Liver (tissue), 9 donors: ENCODE data around the gene ALDH1A1. TPM values are rescaled to one million over a fixed set of nuclear protein-coding genes. Genes with fewer than 3 reads are reported as not detected.
A peak's percentile ranks its signal among the peaks of the same experiment; 100 is the strongest.

Source experiments
- DNase-seq: peaks from one replicate; pipeline ENCODE4 v3.0.0-alpha.2; 2017; ENCODE audit warnings: low spot score
- H3K27ac ChIP-seq, 2 donors: one replicate each; pipeline ENCODE4 v1.7.0; 2013; ENCODE audit warnings: inconsistent platforms in 2 of 2, low read length in 2 of 2, control low read depth in 1 of 2, low read depth in 1 of 2, mild to moderate bottlenecking in 1 of 2
- H3K27me3 ChIP-seq, 4 donors: one replicate each; pipeline versions ENCODE4 v1.6.1 to v1.7.0; 2013; ENCODE audit warnings: low read length in 3 of 4, inconsistent platforms in 1 of 4, mild to moderate bottlenecking in 1 of 4, moderate library complexity in 1 of 4; ENCODE audit not compliant: control insufficient read depth in 4 of 4, insufficient read depth in 4 of 4
- H3K36me3 ChIP-seq, 4 donors: one replicate each; pipeline versions ENCODE4 v1.6.1 to v1.7.0; 2013; ENCODE audit warnings: low read length in 3 of 4, mild to moderate bottlenecking in 3 of 4, low read depth in 1 of 4, moderate library complexity in 1 of 4; ENCODE audit not compliant: control insufficient read depth in 4 of 4, insufficient read depth in 3 of 4
- H3K4me1 ChIP-seq, 4 donors: one replicate each; pipeline versions ENCODE4 v1.6.1 to v1.7.0; 2013; ENCODE audit warnings: low read length in 3 of 4, mild to moderate bottlenecking in 3 of 4, moderate library complexity in 1 of 4; ENCODE audit not compliant: control insufficient read depth in 4 of 4, insufficient read depth in 4 of 4
- H3K4me3 ChIP-seq, 3 donors: one replicate each; pipeline versions ENCODE4 v1.6.1 to v1.7.0; 2013; ENCODE audit warnings: low read length in 3 of 3, control low read depth in 1 of 3, low read depth in 1 of 3, mild to moderate bottlenecking in 1 of 3
- H3K9ac ChIP-seq, 2 donors: one replicate each; pipeline ENCODE4 v1.7.0; 2013; ENCODE audit warnings: low read length in 2 of 2, mild to moderate bottlenecking in 2 of 2, moderate library complexity in 2 of 2, control low read depth in 1 of 2, low read depth in 1 of 2
- H3K9me3 ChIP-seq, 4 donors: one replicate each; pipeline versions ENCODE4 v1.6.1 to v1.7.0; 2013; ENCODE audit warnings: low read length in 3 of 4; ENCODE audit not compliant: control insufficient read depth in 4 of 4
- EGR1 ChIP-seq, 2 donors: IDR thresholded peaks; 2 replicates each; pipeline ENCODE4 v1.6.1; 2016 to 2018; ENCODE audit warnings: antibody characterized with exemption in 2 of 2, low read depth in 2 of 2
- FOXA1 ChIP-seq: IDR thresholded peaks from 2 replicates; pipeline ENCODE4 v1.6.1; 2016; ENCODE audit warnings: antibody characterized with exemption
- FOXA2 ChIP-seq: IDR thresholded peaks from 2 replicates; pipeline ENCODE4 v1.6.1; 2016; ENCODE audit warnings: antibody characterized with exemption
- GABPA ChIP-seq, 2 donors: IDR thresholded peaks in 1 of 2; conservative IDR thresholded peaks in 1 of 2; 2 replicates each; pipeline ENCODE4 v1.6.1; 2016; ENCODE audit warnings: antibody characterized with exemption in 2 of 2, mild to moderate bottlenecking in 1 of 2, moderate library complexity in 1 of 2
- HNF4A ChIP-seq, 2 donors: conservative IDR thresholded peaks; 2 replicates each; pipeline ENCODE4 v1.6.1; 2016; ENCODE audit warnings: antibody characterized with exemption in 2 of 2, mild to moderate bottlenecking in 2 of 2
- HNF4G ChIP-seq: IDR thresholded peaks from 2 replicates; pipeline ENCODE4 v1.6.1; 2016; ENCODE audit warnings: antibody characterized with exemption
- JUND ChIP-seq, 2 donors: IDR thresholded peaks; 2 replicates each; pipeline ENCODE4 v1.6.1; 2016; ENCODE audit warnings: antibody characterized with exemption in 2 of 2
- NR2F2 ChIP-seq: IDR thresholded peaks from 2 replicates; pipeline ENCODE4 v1.6.1; 2016; ENCODE audit warnings: antibody characterized with exemption
- RAD21 ChIP-seq, 2 donors: IDR thresholded peaks; 2 replicates each; pipeline ENCODE4 v1.6.1; 2016; ENCODE audit warnings: antibody characterized with exemption in 2 of 2, mild to moderate bottlenecking in 2 of 2
- RXRA ChIP-seq, 2 donors: IDR thresholded peaks; 2 replicates each; pipeline ENCODE4 v1.6.1; 2017 to 2018; ENCODE audit warnings: antibody characterized with exemption in 2 of 2, mild to moderate bottlenecking in 1 of 2
- SP1 ChIP-seq: IDR thresholded peaks from 2 replicates; pipeline ENCODE4 v1.6.1; 2018; ENCODE audit warnings: antibody characterized with exemption, mild to moderate bottlenecking
- TAF1 ChIP-seq: conservative IDR thresholded peaks from 2 replicates; pipeline ENCODE4 v1.6.1; 2016; ENCODE audit warnings: antibody characterized with exemption, mild to moderate bottlenecking
- YY1 ChIP-seq: IDR thresholded peaks from 2 replicates; pipeline ENCODE4 v1.6.1; 2016; ENCODE audit warnings: antibody characterized with exemption, mild to moderate bottlenecking
- WGBS: extraction: QIAGEN DNeasy Blood & Tissue Kit; methylation state at CpG from one replicate; pipeline ENCODE4 v1.1.7; 2013; 5-methylcytosine and 5-hydroxymethylcytosine counted together
- polyA plus RNA-seq, 2 donors: library from polyadenylated mRNA; stranded (reverse) in 1 of 2; unstranded in 1 of 2; fragments of 200-250 nt in 1 of 2; fragments of >200 nt in 1 of 2; fragmentation: Nextera tagmentation in 1 of 2; extraction: Ambion mirVana in 1 of 2; gene quantifications; one replicate each; pipeline versions ENCODE4 v1.2.1 to v1.2.3, GENCODE V29; 2013 to 2015
- total RNA-seq, 2 donors: library from RNA; depleted of rRNA; stranded (reverse); fragments of >200 nt; gene quantifications; one replicate each; pipeline ENCODE4 v1.2.3, GENCODE V29; 2014
- TF ChIP-seq, protein P1 (sequence below): IDR thresholded peaks from 2 replicates; pipeline ENCODE4 v1.6.1; 2016; ENCODE audit warnings: antibody characterized with exemption
- TF ChIP-seq, protein P2 (sequence below): IDR thresholded peaks from 2 replicates; pipeline ENCODE4 v1.6.1; 2016; ENCODE audit warnings: antibody characterized with exemption
- TF ChIP-seq, protein P3 (sequence below): fragments of 150-350 bp; IDR thresholded peaks from 2 replicates; pipeline ENCODE4 v1.5.1; 2017; ENCODE audit warnings: improper control_type of control experiment, low read depth, low read length; ENCODE audit not compliant: missing input control
- TF ChIP-seq, protein P4 (sequence below): IDR thresholded peaks from 2 replicates; pipeline ENCODE4 v1.6.1; 2016; ENCODE audit warnings: antibody characterized with exemption, mild to moderate bottlenecking
- donor health status: healthy.
- donor health status: healthy.
- donor health status: healthy.
- donor health status: healthy.
- donor health status: healthy.

The ALDH1A1 gene
- total and polyA plus RNA-seq, 4 donors: 118 to 433 (median 193) TPM

DNA sequence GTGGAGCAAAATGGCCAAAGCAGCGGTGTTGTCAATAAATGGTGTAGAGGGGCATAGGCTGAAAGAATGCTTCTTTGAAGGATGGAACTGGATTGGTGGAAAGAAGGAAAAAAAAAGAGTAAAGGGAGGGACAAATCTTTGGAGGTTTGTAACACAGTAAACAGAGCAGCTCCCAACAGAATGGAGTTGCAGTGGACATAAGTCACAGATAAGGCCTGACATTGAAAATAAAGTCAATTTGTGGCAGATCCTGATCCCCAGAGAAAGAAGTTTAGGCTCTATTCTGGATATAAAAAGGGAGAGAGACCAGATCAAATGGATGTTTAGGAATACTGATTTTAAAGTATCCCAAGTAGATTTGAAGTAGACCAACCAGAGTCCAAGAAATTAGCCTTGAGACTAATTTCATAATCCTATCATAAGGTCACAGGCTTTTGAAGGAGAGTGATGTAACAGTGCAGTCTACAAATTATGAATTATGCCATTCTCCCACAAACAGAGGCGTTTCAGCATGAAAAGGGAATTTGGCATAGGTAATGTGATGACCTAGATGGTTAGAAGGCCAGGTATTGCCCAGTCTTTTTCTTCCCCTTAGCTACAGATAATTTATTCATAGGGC, 8.9 kb downstream of the ALDH1A1 start:
- Histone ChIP-seq H3K4me3 (no peak overlapping the region), H3K27me3 (no peaks in the 10 kb centered on the region), H3K9me3 (no peaks in the 10 kb centered on the region), H3K9ac (no peak overlapping the region), H3K4me1 (peaks cover 11 to 78% (median 60%) of the 10 kb centered on the region in 4 donors), H3K27ac (peak overlapping the region; percentile 14 to 26), H3K36me3 (peaks cover 0 to 11% (median 5%) of the 10 kb centered on the region in 4 donors)
- DNase-seq: no peak
- WGBS: 58% methylated on average over 2 of the region's 2 CpGs
- no peak for TF ChIP-seq HNF4G
- TF ChIP-seq, protein P1, sequence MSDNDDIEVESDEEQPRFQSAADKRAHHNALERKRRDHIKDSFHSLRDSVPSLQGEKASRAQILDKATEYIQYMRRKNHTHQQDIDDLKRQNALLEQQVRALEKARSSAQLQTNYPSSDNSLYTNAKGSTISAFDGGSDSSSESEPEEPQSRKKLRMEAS: no peak
- no peak for TF ChIP-seq SP1
- TF ChIP-seq JUND (IDR thresholded peaks at IDR 0.05): no peak
- TF ChIP-seq, protein P2, sequence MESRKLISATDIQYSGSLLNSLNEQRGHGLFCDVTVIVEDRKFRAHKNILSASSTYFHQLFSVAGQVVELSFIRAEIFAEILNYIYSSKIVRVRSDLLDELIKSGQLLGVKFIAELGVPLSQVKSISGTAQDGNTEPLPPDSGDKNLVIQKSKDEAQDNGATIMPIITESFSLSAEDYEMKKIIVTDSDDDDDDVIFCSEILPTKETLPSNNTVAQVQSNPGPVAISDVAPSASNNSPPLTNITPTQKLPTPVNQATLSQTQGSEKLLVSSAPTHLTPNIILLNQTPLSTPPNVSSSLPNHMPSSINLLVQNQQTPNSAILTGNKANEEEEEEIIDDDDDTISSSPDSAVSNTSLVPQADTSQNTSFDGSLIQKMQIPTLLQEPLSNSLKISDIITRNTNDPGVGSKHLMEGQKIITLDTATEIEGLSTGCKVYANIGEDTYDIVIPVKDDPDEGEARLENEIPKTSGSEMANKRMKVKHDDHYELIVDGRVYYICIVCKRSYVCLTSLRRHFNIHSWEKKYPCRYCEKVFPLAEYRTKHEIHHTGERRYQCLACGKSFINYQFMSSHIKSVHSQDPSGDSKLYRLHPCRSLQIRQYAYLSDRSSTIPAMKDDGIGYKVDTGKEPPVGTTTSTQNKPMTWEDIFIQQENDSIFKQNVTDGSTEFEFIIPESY: no peak
- no peak for TF ChIP-seq NR2F2
- TF ChIP-seq FOXA2: no peak
- no peak for TF ChIP-seq RAD21 (IDR thresholded peaks at IDR 0.05)
- TF ChIP-seq, protein P3, sequence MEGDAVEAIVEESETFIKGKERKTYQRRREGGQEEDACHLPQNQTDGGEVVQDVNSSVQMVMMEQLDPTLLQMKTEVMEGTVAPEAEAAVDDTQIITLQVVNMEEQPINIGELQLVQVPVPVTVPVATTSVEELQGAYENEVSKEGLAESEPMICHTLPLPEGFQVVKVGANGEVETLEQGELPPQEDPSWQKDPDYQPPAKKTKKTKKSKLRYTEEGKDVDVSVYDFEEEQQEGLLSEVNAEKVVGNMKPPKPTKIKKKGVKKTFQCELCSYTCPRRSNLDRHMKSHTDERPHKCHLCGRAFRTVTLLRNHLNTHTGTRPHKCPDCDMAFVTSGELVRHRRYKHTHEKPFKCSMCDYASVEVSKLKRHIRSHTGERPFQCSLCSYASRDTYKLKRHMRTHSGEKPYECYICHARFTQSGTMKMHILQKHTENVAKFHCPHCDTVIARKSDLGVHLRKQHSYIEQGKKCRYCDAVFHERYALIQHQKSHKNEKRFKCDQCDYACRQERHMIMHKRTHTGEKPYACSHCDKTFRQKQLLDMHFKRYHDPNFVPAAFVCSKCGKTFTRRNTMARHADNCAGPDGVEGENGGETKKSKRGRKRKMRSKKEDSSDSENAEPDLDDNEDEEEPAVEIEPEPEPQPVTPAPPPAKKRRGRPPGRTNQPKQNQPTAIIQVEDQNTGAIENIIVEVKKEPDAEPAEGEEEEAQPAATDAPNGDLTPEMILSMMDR: no peak
- no peak for TF ChIP-seq RXRA (IDR thresholded peaks at IDR 0.05)
- no peak for TF ChIP-seq TAF1
- no peak for TF ChIP-seq GABPA (IDR thresholded peaks at IDR 0.05 in 1 of 2, conservative IDR thresholded peaks at IDR 0.05 in 1 of 2)
- no peak for TF ChIP-seq EGR1 (IDR thresholded peaks at IDR 0.05; ENCODE audit: low read depth in 2 of 2)

DNA sequence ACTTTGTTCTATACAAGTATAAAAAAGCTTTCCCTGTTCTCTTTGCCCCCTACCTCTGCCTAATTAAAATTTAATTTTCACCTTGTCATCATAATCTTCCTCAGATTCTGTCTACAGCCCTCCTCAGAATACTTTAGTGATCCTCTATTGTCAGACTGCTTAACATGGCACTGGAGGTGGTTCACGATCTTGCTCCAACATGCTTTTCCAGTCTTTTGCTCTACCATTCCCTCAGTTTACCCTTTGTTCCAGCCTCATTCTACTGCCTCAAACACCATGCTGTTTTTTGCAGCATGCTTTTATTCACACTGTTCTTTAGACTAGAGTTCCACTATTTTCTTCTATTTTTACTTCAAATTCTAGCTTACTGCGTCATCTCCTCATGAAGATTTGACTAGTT, 10.4 kb downstream of the ALDH1A1 start:
- 92% methylated on average over 2 of the region's 2 CpGs for whole genome bisulfite sequencing

More for the DNA sequence above, 10.4 kb downstream of the ALDH1A1 start:
- Histone ChIP-seq H3K36me3 (peaks cover 0 to 11% (median 5%) of the 10 kb centered on the region in 4 donors), H3K4me1 (peaks cover 12 to 73% (median 55%) of the 10 kb centered on the region in 4 donors), H3K27ac (no peak overlapping the region), H3K27me3 (no peaks in the 10 kb centered on the region), H3K9ac (no peak overlapping the region), H3K9me3 (no peaks in the 10 kb centered on the region), H3K4me3 (no peak overlapping the region)
- DNase-seq: no peak
- TF ChIP-seq, protein P4, sequence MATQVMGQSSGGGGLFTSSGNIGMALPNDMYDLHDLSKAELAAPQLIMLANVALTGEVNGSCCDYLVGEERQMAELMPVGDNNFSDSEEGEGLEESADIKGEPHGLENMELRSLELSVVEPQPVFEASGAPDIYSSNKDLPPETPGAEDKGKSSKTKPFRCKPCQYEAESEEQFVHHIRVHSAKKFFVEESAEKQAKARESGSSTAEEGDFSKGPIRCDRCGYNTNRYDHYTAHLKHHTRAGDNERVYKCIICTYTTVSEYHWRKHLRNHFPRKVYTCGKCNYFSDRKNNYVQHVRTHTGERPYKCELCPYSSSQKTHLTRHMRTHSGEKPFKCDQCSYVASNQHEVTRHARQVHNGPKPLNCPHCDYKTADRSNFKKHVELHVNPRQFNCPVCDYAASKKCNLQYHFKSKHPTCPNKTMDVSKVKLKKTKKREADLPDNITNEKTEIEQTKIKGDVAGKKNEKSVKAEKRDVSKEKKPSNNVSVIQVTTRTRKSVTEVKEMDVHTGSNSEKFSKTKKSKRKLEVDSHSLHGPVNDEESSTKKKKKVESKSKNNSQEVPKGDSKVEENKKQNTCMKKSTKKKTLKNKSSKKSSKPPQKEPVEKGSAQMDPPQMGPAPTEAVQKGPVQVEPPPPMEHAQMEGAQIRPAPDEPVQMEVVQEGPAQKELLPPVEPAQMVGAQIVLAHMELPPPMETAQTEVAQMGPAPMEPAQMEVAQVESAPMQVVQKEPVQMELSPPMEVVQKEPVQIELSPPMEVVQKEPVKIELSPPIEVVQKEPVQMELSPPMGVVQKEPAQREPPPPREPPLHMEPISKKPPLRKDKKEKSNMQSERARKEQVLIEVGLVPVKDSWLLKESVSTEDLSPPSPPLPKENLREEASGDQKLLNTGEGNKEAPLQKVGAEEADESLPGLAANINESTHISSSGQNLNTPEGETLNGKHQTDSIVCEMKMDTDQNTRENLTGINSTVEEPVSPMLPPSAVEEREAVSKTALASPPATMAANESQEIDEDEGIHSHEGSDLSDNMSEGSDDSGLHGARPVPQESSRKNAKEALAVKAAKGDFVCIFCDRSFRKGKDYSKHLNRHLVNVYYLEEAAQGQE: no peak
- TF ChIP-seq, protein P2: no peak
- TF ChIP-seq JUND (IDR thresholded peaks at IDR 0.05) (no peak), FOXA2 (no peak), NR2F2 (no peak), GABPA (IDR thresholded peaks at IDR 0.05 in 1 of 2, conservative IDR thresholded peaks at IDR 0.05 in 1 of 2) (no peak), FOXA1 (no peak), YY1 (no peak), EGR1 (IDR thresholded peaks at IDR 0.05; ENCODE audit: low read depth in 2 of 2) (no peak), RXRA (IDR thresholded peaks at IDR 0.05) (no peak), TAF1 (no peak), HNF4A (conservative IDR thresholded peaks at IDR 0.05) (no peak)
- TF ChIP-seq, protein P1: no peak
- TF ChIP-seq, protein P3: no peak
